ENCODE results near the gene SYTL3.

The SYTL3 gene

DNA sequence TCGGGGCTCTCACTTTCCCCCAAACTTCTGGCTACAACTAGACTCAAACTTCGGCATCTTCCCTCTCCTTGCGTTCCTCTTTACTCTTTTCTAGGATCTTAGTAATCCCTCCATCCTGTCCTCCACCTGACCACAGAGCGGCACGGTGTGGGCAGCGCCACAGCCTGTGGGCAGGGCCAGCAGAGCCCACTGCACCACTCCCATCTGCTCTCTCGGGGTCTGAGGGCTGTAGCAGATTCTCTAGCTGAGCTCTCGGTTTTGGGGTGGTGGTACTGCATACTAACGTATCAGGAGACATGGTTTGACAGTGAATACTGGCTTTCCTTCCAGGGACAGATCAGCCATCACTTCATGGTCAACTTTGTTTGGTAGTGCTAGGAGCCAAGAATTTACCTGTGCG is 111.9 kb downstream of the SYTL3 start:
- TF ChIP-seq, protein P1, sequence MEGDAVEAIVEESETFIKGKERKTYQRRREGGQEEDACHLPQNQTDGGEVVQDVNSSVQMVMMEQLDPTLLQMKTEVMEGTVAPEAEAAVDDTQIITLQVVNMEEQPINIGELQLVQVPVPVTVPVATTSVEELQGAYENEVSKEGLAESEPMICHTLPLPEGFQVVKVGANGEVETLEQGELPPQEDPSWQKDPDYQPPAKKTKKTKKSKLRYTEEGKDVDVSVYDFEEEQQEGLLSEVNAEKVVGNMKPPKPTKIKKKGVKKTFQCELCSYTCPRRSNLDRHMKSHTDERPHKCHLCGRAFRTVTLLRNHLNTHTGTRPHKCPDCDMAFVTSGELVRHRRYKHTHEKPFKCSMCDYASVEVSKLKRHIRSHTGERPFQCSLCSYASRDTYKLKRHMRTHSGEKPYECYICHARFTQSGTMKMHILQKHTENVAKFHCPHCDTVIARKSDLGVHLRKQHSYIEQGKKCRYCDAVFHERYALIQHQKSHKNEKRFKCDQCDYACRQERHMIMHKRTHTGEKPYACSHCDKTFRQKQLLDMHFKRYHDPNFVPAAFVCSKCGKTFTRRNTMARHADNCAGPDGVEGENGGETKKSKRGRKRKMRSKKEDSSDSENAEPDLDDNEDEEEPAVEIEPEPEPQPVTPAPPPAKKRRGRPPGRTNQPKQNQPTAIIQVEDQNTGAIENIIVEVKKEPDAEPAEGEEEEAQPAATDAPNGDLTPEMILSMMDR (IDR thresholded peaks at IDR 0.05), result no peak

DNA sequence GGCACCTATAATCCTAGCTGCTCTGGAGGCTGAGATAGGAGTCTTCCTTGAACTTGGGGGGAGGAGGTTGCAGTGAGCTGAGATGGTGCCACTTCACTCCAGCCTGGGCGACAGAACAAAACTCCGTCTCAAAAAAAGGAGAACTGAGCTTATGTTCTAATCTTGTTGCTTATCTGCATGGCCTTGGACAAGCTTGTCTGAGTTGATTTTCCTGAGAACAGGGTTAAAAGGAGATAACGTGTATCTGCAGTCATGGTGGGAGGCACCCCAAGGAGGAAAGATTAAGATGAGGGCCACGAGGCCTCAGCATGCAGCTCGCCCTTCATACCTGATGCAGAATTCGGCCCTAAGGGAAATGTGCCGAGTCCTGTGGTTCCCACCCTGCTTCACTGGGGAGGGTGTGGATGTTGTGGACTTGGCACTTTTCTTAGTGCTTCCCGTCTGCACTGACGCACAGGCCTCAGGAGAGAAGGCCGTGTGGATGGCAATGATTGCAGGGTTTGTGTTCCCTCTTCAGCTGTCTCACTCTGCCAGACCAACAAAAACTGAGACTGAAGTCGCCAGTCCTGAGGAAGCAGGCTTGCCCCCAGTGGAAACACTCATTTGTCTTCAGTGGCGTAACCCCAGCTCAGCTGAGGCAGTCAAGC is 113.1 kb downstream of the SYTL3 start:
- TF ChIP-seq, protein P1 (IDR thresholded peaks at IDR 0.05), result no peak

DNA sequence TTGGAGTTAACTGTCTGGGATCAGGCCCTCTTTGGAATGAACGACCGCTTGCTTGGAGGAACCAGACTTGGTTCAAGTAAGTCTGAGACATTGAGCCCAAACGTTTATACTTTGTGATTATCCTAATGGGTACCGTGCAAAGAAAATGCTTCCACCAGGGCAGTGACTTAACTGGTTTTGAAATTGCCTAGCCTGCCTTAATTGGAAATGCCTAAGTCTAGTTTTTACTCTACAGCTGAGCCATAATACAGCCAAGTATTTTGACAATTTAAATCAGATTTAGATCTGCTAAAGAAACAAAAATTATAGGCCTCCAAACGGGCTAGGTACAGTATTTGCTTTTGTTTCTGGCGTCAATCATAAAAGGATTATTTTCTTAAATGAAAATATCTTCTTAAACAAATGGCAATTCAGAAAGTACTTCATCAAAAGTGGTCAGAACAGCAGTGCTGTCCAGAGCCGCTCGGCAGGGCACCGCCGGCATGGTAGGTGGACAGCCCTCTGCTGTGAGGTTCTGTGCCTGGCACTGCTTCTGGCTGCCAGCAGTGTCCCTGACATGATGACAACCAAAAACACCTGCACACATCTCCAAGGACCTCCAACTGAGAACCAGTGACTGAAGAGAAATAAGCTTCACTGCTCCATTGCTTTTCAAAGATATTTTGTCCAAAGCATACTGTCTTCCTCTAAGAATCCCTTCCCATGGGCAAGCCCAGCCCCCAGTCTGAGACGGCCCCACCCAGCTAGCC is 113.8 kb downstream of the SYTL3 start:
- TF ChIP-seq, protein P1 (IDR thresholded peaks at IDR 0.05), result no peak

DNA sequence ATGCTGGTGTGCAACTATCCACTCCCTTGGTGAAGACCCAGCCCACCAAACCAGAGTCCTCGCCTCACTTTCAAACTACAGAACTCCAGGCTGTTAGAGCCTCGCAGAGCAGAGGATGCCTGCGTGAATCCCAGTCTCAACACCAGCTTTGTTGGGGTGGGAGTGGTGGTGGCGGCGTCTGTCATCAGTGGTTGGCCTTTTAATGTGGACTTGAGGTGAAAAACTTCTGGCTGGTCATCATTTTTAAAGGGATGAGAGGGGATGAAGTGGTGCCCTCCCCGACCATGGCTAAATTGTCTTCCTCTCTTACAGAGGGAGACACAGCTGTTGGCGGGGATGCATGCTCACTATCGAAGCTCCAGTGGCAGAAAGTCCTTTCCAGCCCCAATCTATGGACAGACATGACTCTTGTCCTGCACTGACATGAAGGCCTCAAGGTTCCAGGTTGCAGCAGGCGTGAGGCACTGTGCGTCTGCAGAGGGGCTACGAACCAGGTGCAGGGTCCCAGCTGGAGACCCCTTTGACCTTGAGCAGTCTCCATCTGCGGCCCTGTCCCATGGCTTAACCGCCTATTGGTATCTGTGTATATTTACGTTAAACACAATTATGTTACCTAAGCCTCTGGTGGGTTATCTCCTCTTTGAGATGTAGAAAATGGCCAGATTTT is 114.5 kb downstream of the SYTL3 start:
- TF ChIP-seq, protein P1 (IDR thresholded peaks at IDR 0.05), result no peak

DNA sequence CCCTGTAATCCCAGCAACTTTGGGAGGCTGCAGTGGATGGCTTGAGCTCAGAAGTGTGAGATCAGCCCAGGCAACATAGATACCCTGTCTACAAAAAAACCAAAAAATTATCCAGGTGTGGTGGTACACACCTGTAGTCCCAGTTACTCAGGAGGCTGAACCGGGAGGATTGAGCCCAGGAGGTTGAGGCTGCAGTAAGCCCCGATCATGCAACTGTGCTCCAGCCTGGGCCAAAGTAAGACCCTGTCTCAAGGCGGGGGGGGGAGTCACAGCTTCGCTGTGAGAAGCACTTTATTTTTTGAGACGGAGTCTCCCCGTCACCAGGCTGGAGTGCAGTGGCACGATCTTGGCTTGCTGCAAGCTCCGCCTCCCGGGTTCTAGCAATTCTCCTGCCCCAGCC is 115.1 kb downstream of the SYTL3 start:
- TF ChIP-seq, protein P1 (IDR thresholded peaks at IDR 0.05), result no peak

DNA sequence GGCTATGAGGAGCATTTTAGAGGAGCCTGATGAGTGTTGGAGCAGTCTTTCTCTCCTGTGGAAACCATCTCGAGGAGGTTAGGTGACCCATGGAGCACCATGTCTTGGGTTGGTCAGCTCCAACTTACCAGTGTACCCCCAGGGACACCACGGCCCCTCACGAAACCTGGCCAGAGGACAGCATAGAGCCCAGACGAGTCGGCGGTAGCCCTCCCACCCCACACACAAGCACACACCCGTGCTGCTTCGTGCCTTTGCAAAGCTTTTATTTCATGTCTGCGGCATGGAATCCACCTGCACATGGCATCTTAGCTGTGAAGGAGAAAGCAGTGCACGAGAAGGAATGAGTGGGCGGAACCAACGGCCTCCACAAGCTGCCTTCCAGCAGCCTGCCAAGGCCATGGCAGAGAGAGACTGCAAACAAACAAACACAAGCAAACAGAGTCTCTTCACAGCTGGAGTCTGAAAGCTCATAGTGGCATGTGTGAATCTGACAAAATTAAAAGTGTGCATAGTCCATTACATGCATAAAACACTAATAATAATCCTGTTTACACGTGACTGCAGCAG is 115.7 kb downstream of the SYTL3 start:
- TF ChIP-seq, protein P1 (IDR thresholded peaks at IDR 0.05), result no peak

DNA sequence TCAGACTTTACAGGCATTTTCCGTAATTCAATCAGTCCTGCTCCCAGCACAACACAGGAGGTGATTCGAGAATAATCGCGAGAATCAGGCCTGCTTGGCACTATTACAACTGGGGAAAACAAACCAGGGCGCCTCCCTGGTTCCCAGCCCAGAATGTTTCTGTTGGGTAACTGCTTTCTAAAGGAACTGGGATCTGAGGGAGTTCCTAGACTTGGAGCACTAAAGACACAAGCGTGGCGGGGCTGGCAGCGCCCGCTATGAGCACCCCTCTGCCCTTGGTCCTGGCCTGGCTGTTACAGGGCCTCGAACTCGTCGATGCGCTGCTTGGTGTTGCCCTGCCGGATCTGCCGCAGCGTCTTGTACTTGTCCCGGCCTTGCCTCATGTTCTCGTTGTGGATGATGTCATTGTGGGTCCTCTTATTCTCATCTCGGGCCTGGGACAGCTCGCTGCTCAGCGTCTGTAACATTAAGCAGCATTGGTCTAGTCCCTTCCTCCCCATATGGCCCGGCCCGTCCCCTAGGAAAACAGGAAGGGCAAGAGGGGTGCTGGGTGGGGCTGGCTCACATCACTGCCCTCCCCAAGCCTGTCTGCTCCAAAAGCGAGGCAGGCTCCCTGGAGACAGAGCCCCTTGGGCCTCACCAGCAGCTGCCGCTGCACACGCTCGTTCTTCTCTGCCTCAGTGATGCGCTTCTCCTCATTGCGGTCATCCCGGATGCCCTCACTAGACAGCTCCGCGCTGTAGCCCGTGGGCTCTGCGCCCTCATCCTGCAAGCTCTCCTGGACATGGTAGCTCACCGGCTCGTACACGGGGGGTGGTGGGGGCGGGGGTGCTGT is 117.0 kb downstream of the SYTL3 start:
- TF ChIP-seq, protein P1 (IDR thresholded peaks at IDR 0.05), result no peak
